MM.1S (cell line): ENCODE results near the gene DMBX1.

ENCODE experiments used
- DNase-seq: peaks from one replicate; pipeline ENCODE4 v3.0.0-alpha.2; 2015
- H2AFZ ChIP-seq: fragments of 300-600 bp; sonication (generic); 2 replicates; pipeline ENCODE4 v1.6.0; 2016; ENCODE audit warnings: antibody characterized with exemption, low read length
- H3F3A ChIP-seq: fragments of 300-600 bp; sonication (generic); 2 replicates; pipeline ENCODE4 v1.6.1; 2016; ENCODE audit warnings: mild to moderate bottlenecking, antibody characterized with exemption, low read length, moderate library complexity, mixed read lengths; ENCODE audit not compliant: insufficient read depth
- H3K27ac ChIP-seq: fragments of 300-600 bp; sonication (generic); 2 replicates; pipeline ENCODE4 v1.5.1; 2016; ENCODE audit warnings: mild to moderate bottlenecking, low read length
- H3K27me3 ChIP-seq: fragments of 300-600 bp; sonication (generic); replicated peaks from 2 replicates; pipeline ENCODE4 v1.6.0; 2016; ENCODE audit warnings: low read length; ENCODE audit not compliant: insufficient read depth
- H3K36me3 ChIP-seq: fragments of 300-600 bp; sonication (generic); replicated peaks from 2 replicates; pipeline ENCODE4 v1.6.1; 2016; ENCODE audit warnings: mild to moderate bottlenecking, low read length, mixed read lengths; ENCODE audit not compliant: insufficient read depth
- H3K4me1 ChIP-seq: fragments of 300-600 bp; sonication (generic); 2 replicates; pipeline ENCODE4 v1.6.1; 2016; ENCODE audit warnings: low read length, mixed read lengths
- H3K4me2 ChIP-seq: fragments of 300-600 bp; sonication (generic); 2 replicates; pipeline ENCODE4 v1.6.0; 2016; ENCODE audit warnings: low read depth, low read length
- H3K4me3 ChIP-seq: fragments of 300-600 bp; sonication (generic); 2 replicates; pipeline ENCODE4 v1.5.1; 2016; ENCODE audit warnings: low read length, mixed read lengths
- H3K79me2 ChIP-seq: fragments of 300-600 bp; sonication (generic); 2 replicates; pipeline ENCODE4 v1.6.1; 2016; ENCODE audit warnings: mixed run types, low read length, mixed read lengths
- H3K9ac ChIP-seq: fragments of 300-600 bp; sonication (generic); 2 replicates; pipeline ENCODE4 v1.6.1; 2016; ENCODE audit warnings: low read length, mixed read lengths
- H3K9me2 ChIP-seq: fragments of 300-600 bp; sonication (generic); replicated peaks from 2 replicates; pipeline ENCODE4 v1.6.1; 2016; ENCODE audit warnings: mild to moderate bottlenecking, low read length, mixed read lengths; ENCODE audit not compliant: insufficient read depth
- H3K9me3 ChIP-seq: fragments of 300-600 bp; sonication (generic); replicated peaks from 2 replicates; pipeline ENCODE4 v1.6.1; 2016; ENCODE audit warnings: mild to moderate bottlenecking, low read length, mixed read lengths; ENCODE audit not compliant: insufficient read depth
- H4K20me1 ChIP-seq: fragments of 300-600 bp; sonication (generic); 2 replicates; pipeline ENCODE4 v1.6.1; 2016; ENCODE audit warnings: mild to moderate bottlenecking, low read length, moderate library complexity, mixed read lengths; ENCODE audit not compliant: insufficient read depth
- EZH2 ChIP-seq: fragments of 300-600 bp; sonication (generic); optimal IDR thresholded peaks from 2 replicates; pipeline ENCODE3; 2017; ENCODE audit warnings: low read depth, mild to moderate bottlenecking, antibody characterized with exemption, low read length, mixed read lengths
- EZH2phosphoT487 ChIP-seq: fragments of 300-600 bp; sonication (generic); IDR thresholded peaks from 2 replicates; pipeline ENCODE4 v1.6.1; 2018; ENCODE audit warnings: antibody characterized with exemption, low read length
- TF ChIP-seq, protein P1 (sequence below): fragments of 300-600 bp; sonication (generic); IDR thresholded peaks from 2 replicates; pipeline ENCODE4 v1.5.1; 2016; ENCODE audit warnings: antibody characterized with exemption, low read length, mixed read lengths

The DMBX1 gene

DNA sequence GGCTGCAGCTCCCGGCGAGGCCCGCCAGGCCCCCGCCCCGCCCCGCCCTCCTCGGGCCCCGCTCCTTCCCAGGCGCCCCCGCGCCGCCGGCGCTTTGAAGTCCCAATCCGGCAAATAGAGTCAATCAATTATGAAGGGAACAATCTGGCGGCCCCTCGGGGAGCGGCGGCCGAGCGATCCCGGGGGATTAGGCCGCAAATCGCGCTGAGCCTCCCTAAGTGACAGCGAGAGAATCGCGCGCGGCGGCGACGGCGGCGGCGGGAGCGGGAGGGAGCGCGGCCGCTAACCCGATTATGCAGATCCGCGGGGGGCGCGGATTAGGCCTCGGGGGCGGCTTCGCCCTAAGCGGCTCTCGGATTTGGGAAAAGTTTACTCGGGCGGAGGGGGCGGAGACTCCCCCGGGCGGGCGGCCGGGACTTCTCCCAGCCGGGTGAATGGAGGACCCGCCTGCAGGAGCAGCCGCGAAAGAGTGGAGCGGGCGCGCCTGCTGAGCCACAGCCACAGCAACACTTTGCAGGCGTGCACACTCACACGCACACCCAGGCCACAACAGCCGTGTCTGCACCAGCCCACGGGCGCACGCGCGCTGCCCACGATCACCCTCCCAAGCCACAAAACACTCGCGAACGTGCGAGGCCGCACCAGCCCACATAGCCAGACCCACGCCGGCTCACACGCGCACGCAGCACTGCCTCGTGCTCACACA, 23.0 kb upstream of the DMBX1 start:
- Histone ChIP-seq H3K9ac (no peak overlapping the region; the same call in 1 of the 2 replicates), H3F3A (no peaks in the 10 kb centered on the region), H3K79me2 (no peaks in the 10 kb centered on the region), H3K4me2 (peak overlapping the region; percentile 85), H3K9me2 (no peaks in the 10 kb centered on the region), H3K36me3 (no peaks in the 10 kb centered on the region), H3K4me3 (peak overlapping the region; percentile 66), H3K4me1 (no peaks in the 10 kb centered on the region), H3K27me3 (peaks cover 12% of the 10 kb centered on the region), H2AFZ (peak overlapping the region; percentile 74), H3K27ac (no peak overlapping the region), H4K20me1 (no peaks in the 10 kb centered on the region), H3K9me3 (no peaks in the 10 kb centered on the region)
- TF ChIP-seq EZH2phosphoT487 (no peak), EZH2 (no peak)
- TF ChIP-seq, protein P1, sequence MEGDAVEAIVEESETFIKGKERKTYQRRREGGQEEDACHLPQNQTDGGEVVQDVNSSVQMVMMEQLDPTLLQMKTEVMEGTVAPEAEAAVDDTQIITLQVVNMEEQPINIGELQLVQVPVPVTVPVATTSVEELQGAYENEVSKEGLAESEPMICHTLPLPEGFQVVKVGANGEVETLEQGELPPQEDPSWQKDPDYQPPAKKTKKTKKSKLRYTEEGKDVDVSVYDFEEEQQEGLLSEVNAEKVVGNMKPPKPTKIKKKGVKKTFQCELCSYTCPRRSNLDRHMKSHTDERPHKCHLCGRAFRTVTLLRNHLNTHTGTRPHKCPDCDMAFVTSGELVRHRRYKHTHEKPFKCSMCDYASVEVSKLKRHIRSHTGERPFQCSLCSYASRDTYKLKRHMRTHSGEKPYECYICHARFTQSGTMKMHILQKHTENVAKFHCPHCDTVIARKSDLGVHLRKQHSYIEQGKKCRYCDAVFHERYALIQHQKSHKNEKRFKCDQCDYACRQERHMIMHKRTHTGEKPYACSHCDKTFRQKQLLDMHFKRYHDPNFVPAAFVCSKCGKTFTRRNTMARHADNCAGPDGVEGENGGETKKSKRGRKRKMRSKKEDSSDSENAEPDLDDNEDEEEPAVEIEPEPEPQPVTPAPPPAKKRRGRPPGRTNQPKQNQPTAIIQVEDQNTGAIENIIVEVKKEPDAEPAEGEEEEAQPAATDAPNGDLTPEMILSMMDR = no peak
- no peak for DNase-seq

DNA sequence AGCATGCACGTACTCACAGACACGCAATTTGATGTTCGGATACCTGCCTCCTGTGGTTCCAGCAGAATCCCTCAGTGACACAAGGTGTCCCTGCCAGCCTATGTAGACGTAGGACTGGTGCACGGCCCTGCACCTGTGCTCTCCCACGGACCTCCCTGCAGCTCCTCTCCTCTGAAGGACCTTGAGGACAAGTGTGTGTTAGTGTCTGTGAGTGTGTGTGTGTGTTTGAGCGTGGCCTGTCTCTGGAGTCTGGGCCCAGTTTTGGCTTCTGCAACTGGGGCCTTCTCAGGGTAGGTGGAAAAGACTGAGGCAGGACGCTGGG, 22.5 kb upstream of the DMBX1 start:
- Histone ChIP-seq H2AFZ (no peak overlapping the region), H3K27me3 (peaks cover 11% of the 10 kb centered on the region), H3K4me2 (peak overlapping the region; percentile 85; the same call in 1 of the 2 replicates), H3K79me2 (no peaks in the 10 kb centered on the region), H3K9me2 (no peaks in the 10 kb centered on the region), H3K9ac (no peak overlapping the region), H3K27ac (no peak overlapping the region), H3K9me3 (no peaks in the 10 kb centered on the region), H3F3A (no peaks in the 10 kb centered on the region), H3K36me3 (no peaks in the 10 kb centered on the region), H4K20me1 (no peaks in the 10 kb centered on the region), H3K4me3 (peak overlapping the region; percentile 66; the same call in 1 of the 2 replicates), H3K4me1 (no peaks in the 10 kb centered on the region)
- TF ChIP-seq, protein P1 = no peak
- TF ChIP-seq EZH2phosphoT487 (no peak), EZH2 (no peak)
- no peak for DNase-seq

DNA sequence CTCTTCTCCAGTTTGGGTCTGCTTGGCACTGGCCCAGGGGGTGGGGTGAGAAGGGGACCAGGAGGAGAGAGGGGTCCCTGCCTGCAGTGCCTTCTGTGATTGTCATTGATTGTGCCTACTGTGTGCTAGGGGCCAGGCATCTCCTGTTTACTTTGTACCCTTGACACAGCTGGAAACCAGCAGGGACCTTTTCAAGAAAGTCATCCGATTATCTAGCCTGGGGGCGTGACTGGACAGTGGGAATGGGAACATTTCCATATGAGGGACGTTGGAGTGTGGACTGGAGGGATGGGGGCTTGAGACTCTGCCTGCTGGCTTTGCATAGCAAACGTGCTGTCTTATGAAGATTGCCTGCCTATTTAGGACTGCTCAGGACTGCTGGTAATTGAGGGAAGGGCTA, 19.8 kb upstream of the DMBX1 start:
- Histone ChIP-seq H3K27me3 (peaks cover 8% of the 10 kb centered on the region), H3K36me3 (no peaks in the 10 kb centered on the region)

More for the DNA sequence above, 19.8 kb upstream of the DMBX1 start:
- H3K4me2 ChIP-seq = no peak overlapping the region
- no peaks in the 10 kb centered on the region for H3K79me2 ChIP-seq
- H4K20me1 ChIP-seq = no peaks in the 10 kb centered on the region
- H3K9me2 ChIP-seq = no peaks in the 10 kb centered on the region
- no peaks in the 10 kb centered on the region for H3K4me1 ChIP-seq
- no peak overlapping the region for H3K4me3 ChIP-seq
- no peak for DNase-seq
- H2AFZ ChIP-seq = no peak overlapping the region
- no peaks in the 10 kb centered on the region for H3F3A ChIP-seq
- H3K27ac ChIP-seq = no peak overlapping the region
- H3K9me3 ChIP-seq = no peaks in the 10 kb centered on the region
- TF ChIP-seq, protein P1 = no peak
- TF ChIP-seq EZH2phosphoT487 = no peak
- no peak for TF ChIP-seq EZH2
- no peak overlapping the region for H3K9ac ChIP-seq
